ENCODE data around the gene INTS1. TPM values are rescaled to one million over a fixed set of nuclear protein-coding genes. Genes with fewer than 3 reads are reported as not detected.

INTS1 gene
- total and polyA plus RNA-seq, 2 donors (not counting 1 experiment from before 2014, with no cell fraction given): 128 to 160 TPM

DNA sequence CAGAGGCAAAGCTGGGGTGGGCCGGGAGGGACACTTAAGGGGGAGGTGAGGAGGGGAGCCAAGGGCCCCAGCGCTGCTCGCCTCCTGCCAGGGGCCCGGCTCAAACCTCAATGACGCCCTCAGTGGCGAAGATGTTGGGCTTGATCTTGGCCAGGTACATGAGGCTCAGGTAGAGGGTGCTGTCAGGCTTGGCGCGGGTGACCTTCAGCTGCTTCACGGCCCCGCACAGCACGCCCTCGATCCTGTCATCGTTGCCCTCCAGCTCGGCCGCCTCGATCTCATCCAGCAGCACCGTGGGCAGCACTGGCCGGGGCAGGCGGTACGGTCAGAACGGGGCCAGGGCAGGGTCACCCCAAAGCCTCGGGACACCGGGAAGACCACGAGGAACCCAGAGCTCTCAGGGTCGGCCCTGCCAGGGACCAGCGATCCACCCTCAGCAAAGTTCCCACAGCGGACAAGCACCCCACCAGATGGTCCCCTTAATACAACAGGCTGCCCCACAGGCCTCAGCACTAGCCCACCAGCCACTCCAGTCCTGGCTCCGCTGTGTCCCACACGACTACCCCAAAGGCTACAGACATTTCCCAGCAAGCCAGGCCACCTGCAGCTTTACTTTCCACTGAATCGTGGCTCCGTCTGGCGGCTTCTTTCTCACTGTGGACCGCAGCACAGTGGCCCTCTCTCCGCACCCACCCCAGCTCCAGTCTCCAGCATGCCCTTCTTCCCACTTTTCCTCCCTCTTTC is 4.0 kb downstream of the INTS1 start:
- no peak for ATAC-seq (ENCODE audit: low read depth)
- Histone ChIP-seq H3K4me2 (replicated peaks; ENCODE audit: low read depth, low read length, poor library complexity, severe bottlenecking) (no peak overlapping the region), H3K9ac (ENCODE audit: low read length) (no peak overlapping the region), H2AFZ (ENCODE audit: insufficient read depth, low read depth, low read length, poor library complexity, severe bottlenecking) (no peak overlapping the region), H3K4me1 (ENCODE audit: control insufficient read depth in 2 of 2, insufficient read depth in 2 of 2, low read length in 2 of 2) (peaks cover 14 to 31% of the 10 kb centered on the region in 2 donors), H3K9me3 (ENCODE audit: control extremely low read depth in 1 of 3, control insufficient read depth in 2 of 3, insufficient read depth in 1 of 3, low read length in 2 of 3) (no peaks in the 10 kb centered on the region), H3K27me3 (replicated peaks in 1 of 4; ENCODE audit: control extremely low read depth in 1 of 4, control insufficient read depth in 3 of 4, insufficient read depth in 4 of 4, low read length in 3 of 4) (no peaks in the 10 kb centered on the region), H3K79me2 (ENCODE audit: control insufficient read depth, insufficient read depth, low read length) (peaks cover 36% of the 10 kb centered on the region), H3K27ac (ENCODE audit: low read length in 2 of 2) (no peak overlapping the region), H3K36me3 (replicated peaks in 1 of 2; ENCODE audit: control extremely low read depth in 1 of 2, control insufficient read depth in 1 of 2, extremely low read depth in 1 of 2, insufficient read depth in 2 of 2, low read length in 1 of 2) (peaks cover 0 to 50% of the 10 kb centered on the region in 2 experiments), H4K20me1 (ENCODE audit: control insufficient read depth, insufficient read depth, low read length, poor library complexity, severe bottlenecking) (peaks cover 50% of the 10 kb centered on the region), H3K4me3 (ENCODE audit: control extremely low read depth in 1 of 5, extremely low read depth in 1 of 5, insufficient read depth in 1 of 5, low read depth in 2 of 5, low read length in 4 of 5) (no peak overlapping the region)
- H3K4me3 Mint-ChIP-seq: no peak overlapping the region
- ChIA-PET CTCF (no interaction called here), POLR2A (interaction anchor here (0.5 kb wide), 1 partner anchor 382 kb away, joined by 3 read pairs; no protein-coding TSS in a partner anchor)
- H3K27me3 Mint-ChIP-seq: no peaks in the 10 kb centered on the region
- H3K4me1 Mint-ChIP-seq: peaks cover 24% of the 10 kb centered on the region
- over 99% methylated on average over 34 of the region's 34 CpGs for WGBS (ENCODE audit: insufficient coverage)
- TF ChIP-seq EZH2 (IDR thresholded peaks at IDR 0.05; ENCODE audit: borderline replicate concordance, insufficient read depth, low read depth, low read length, poor library complexity, severe bottlenecking): no peak
- intact Hi-C loops (cut with micrococcal nuclease): no loop called here
- no peak overlapping the region for H3K27ac Mint-ChIP-seq
- no peak for DNase-seq
- H3K9me3 Mint-ChIP-seq (ENCODE audit: insufficient read depth): no peaks in the 10 kb centered on the region

DNA sequence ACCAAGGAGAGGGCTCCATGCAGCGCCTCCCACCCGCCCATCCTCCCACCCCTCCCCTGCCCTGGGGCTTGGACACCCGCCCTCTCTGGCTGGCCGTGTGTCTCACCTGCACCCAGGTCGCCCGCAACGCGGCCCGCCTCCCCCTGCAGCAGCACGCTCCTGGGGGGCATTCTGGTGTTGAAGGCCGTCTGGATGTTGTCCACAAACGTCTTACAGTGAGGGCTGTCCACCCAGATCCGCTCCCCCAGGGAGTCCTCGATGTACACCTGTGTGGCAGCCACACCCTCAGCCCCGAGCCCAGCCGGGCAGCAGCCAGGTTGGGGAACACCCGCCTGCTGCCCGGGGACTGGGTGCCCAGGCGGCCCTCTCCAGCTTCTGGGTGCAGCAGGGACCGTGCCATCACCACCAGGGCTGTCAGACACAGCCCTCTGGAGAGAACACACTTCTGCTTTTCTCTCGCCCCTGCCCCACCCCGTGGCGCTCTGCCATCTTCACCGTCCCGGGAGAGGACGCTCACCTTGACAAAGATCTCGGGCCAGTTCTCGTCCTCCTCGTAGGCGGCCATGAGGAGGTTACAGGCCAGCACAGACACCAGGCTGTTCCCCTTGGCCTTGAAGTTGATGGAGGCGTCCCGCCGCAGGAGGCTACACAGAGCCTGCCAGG is 4.7 kb downstream of the INTS1 start:
- peaks cover 23% of the 10 kb centered on the region for H3K4me1 Mint-ChIP-seq

More for the DNA sequence above, 4.7 kb downstream of the INTS1 start:
- H3K27ac Mint-ChIP-seq: no peak overlapping the region
- Histone ChIP-seq H3K4me3 (ENCODE audit: control extremely low read depth in 1 of 5, extremely low read depth in 1 of 5, insufficient read depth in 1 of 5, low read depth in 2 of 5, low read length in 4 of 5) (no peak overlapping the region), H3K36me3 (replicated peaks in 1 of 2; ENCODE audit: control extremely low read depth in 1 of 2, control insufficient read depth in 1 of 2, extremely low read depth in 1 of 2, insufficient read depth in 2 of 2, low read length in 1 of 2) (peaks cover 0 to 50% of the 10 kb centered on the region in 2 experiments), H3K9ac (ENCODE audit: low read length) (no peak overlapping the region), H3K27me3 (replicated peaks in 1 of 4; ENCODE audit: control extremely low read depth in 1 of 4, control insufficient read depth in 3 of 4, insufficient read depth in 4 of 4, low read length in 3 of 4) (no peaks in the 10 kb centered on the region), H2AFZ (ENCODE audit: insufficient read depth, low read depth, low read length, poor library complexity, severe bottlenecking) (no peak overlapping the region), H3K4me2 (replicated peaks; ENCODE audit: low read depth, low read length, poor library complexity, severe bottlenecking) (no peak overlapping the region), H3K4me1 (ENCODE audit: control insufficient read depth in 2 of 2, insufficient read depth in 2 of 2, low read length in 2 of 2) (peaks cover 12 to 24% of the 10 kb centered on the region in 2 donors), H3K9me3 (ENCODE audit: control extremely low read depth in 1 of 3, control insufficient read depth in 2 of 3, insufficient read depth in 1 of 3, low read length in 2 of 3) (no peaks in the 10 kb centered on the region), H3K79me2 (ENCODE audit: control insufficient read depth, insufficient read depth, low read length) (peaks cover 34% of the 10 kb centered on the region), H4K20me1 (ENCODE audit: control insufficient read depth, insufficient read depth, low read length, poor library complexity, severe bottlenecking) (peaks cover 50% of the 10 kb centered on the region), H3K27ac (ENCODE audit: low read length in 2 of 2) (no peak overlapping the region)
- ATAC-seq (ENCODE audit: low read depth): no peak
- H3K27me3 Mint-ChIP-seq: no peaks in the 10 kb centered on the region
- TF ChIP-seq, protein P1, sequence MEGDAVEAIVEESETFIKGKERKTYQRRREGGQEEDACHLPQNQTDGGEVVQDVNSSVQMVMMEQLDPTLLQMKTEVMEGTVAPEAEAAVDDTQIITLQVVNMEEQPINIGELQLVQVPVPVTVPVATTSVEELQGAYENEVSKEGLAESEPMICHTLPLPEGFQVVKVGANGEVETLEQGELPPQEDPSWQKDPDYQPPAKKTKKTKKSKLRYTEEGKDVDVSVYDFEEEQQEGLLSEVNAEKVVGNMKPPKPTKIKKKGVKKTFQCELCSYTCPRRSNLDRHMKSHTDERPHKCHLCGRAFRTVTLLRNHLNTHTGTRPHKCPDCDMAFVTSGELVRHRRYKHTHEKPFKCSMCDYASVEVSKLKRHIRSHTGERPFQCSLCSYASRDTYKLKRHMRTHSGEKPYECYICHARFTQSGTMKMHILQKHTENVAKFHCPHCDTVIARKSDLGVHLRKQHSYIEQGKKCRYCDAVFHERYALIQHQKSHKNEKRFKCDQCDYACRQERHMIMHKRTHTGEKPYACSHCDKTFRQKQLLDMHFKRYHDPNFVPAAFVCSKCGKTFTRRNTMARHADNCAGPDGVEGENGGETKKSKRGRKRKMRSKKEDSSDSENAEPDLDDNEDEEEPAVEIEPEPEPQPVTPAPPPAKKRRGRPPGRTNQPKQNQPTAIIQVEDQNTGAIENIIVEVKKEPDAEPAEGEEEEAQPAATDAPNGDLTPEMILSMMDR (IDR thresholded peaks at IDR 0.05): no peak
- no peak for TF ChIP-seq EZH2 (IDR thresholded peaks at IDR 0.05; ENCODE audit: borderline replicate concordance, insufficient read depth, low read depth, low read length, poor library complexity, severe bottlenecking)
- H3K4me3 Mint-ChIP-seq: no peak overlapping the region
- intact Hi-C loops (cut with micrococcal nuclease): no loop called here
- H3K9me3 Mint-ChIP-seq (ENCODE audit: insufficient read depth): no peaks in the 10 kb centered on the region
- CTCF ChIA-PET: no interaction called here
- DNase-seq: no peak
- WGBS (ENCODE audit: insufficient coverage): 93% methylated on average over 31 of the region's 33 CpGs
- POLR2A ChIA-PET: interaction anchor here (0.5 kb wide), 1 partner anchor 381 kb away, joined by 3 read pairs; no protein-coding TSS in a partner anchor

Data from B cell (primary cell).